SK-N-SH (cell line): ENCODE measurements around the gene MACROD2. TPM values are rescaled to one million over a fixed set of nuclear protein-coding genes. Genes with fewer than 3 reads are reported as not detected.
A peak's percentile ranks its signal among the peaks of the same experiment; 100 is the strongest.

Experiments used
- CTCF ChIA-PET: fragments of 300-600, 350-600 bp; formaldehyde crosslinking; extraction: SDS; loops from one replicate; lab custom pipeline; 2021; lab: Yijun Ruan, JAX
- POLR2A ChIA-PET: fragments of 350-600 bp; sonication (Branson Sonifier 250); formaldehyde crosslinking; extraction: SDS; loops from one replicate; lab custom pipeline; 2020; ENCODE audit warnings: antibody characterized with exemption, inconsistent platforms; lab: Yijun Ruan, JAX
- DNase-seq: peaks from one replicate; pipeline ENCODE4 v3.0.0; 2012
- H2AFZ ChIP-seq: fragments of 200-600 bp; sonication (generic); 2 replicates; pipeline ENCODE4 v1.8.1; 2016; ENCODE audit warnings: antibody characterized with exemption, mild to moderate bottlenecking, low read depth
- H3F3A ChIP-seq: fragments of 200-600 bp; sonication (generic); replicated peaks from 2 replicates; pipeline ENCODE3; 2016; ENCODE audit warnings: antibody characterized with exemption, mild to moderate bottlenecking; ENCODE audit not compliant: insufficient read depth
- H3K27ac ChIP-seq, 2 experiments: fragments of 200-500 bp in 1 of 2; fragments of 200-600 bp in 1 of 2; sonication (Bioruptor generic) in 1 of 2; sonication (generic), shearing (Covaris generic) in 1 of 2; 2 replicates each; pipeline versions ENCODE4 v1.5.1 to v1.6.1; 2014 to 2016; ENCODE audit warnings: low read depth in 2 of 2, inconsistent platforms in 1 of 2, low read length in 1 of 2, mild to moderate bottlenecking in 1 of 2, mixed read lengths in 1 of 2
- H3K27me3 ChIP-seq: fragments of 200-600 bp; sonication (generic), shearing (Covaris generic); 2 replicates; pipeline ENCODE4 v1.6.1; 2016; ENCODE audit warnings: mixed run types; ENCODE audit not compliant: insufficient read depth
- H3K36me3 ChIP-seq, 2 experiments: fragments of 200-500 bp in 1 of 2; fragments of 200-600 bp in 1 of 2; sonication (Bioruptor generic) in 1 of 2; sonication (generic) in 1 of 2; replicated peaks in 1 of 2; 2 replicates each; pipeline versions ENCODE3 to v1.5.1; 2014 to 2016; ENCODE audit warnings: low read length in 1 of 2, mild to moderate bottlenecking in 1 of 2; ENCODE audit not compliant: insufficient read depth in 2 of 2, control insufficient read depth in 1 of 2
- H3K4me1 ChIP-seq, 2 experiments: fragments of 200-500 bp in 1 of 2; fragments of 200-600 bp in 1 of 2; sonication (Bioruptor generic) in 1 of 2; sonication (generic), shearing (Covaris generic) in 1 of 2; 2 replicates each; pipeline versions ENCODE4 v1.5.1 to v1.6.1; 2014 to 2016; ENCODE audit warnings: low read depth in 1 of 2, low read length in 1 of 2, mixed run types in 1 of 2; ENCODE audit not compliant: insufficient read depth in 2 of 2, control insufficient read depth in 1 of 2
- H3K4me2 ChIP-seq: fragments of 200-600 bp; sonication (generic), shearing (Covaris generic); 2 replicates; pipeline ENCODE4 v1.6.1; 2017; ENCODE audit warnings: mixed run types
- H3K4me3 ChIP-seq, 2 experiments: fragments of 200-500 bp in 1 of 2; fragments of 200-600 bp in 1 of 2; sonication (Bioruptor generic) in 1 of 2; sonication (generic), shearing (Covaris generic) in 1 of 2; 2 replicates each; pipeline versions ENCODE4 v1.5.1 to v1.8.1; 2014 to 2016; ENCODE audit warnings: low read depth in 2 of 2, inconsistent platforms in 1 of 2, low read length in 1 of 2, mild to moderate bottlenecking in 1 of 2, mixed read lengths in 1 of 2, moderate library complexity in 1 of 2
- H3K79me2 ChIP-seq: fragments of 200-600 bp; sonication (generic); 2 replicates; pipeline ENCODE4 v1.8.1; 2017; ENCODE audit warnings: mild to moderate bottlenecking; ENCODE audit not compliant: insufficient read depth
- H3K9ac ChIP-seq: fragments of 200-600 bp; sonication (generic); 2 replicates; pipeline ENCODE4 v1.6.1; 2017; ENCODE audit warnings: mixed run types
- H3K9me2 ChIP-seq: fragments of 200-600 bp; sonication (generic); 2 replicates; pipeline ENCODE4 v1.6.1; 2017; ENCODE audit warnings: mixed run types
- H3K9me3 ChIP-seq: fragments of 200-600 bp; sonication (generic); 2 replicates; pipeline ENCODE4 v1.6.1; 2017; ENCODE audit warnings: mixed run types, mild to moderate bottlenecking, moderate library complexity
- H4K20me1 ChIP-seq: fragments of 200-600 bp; sonication (generic); 2 replicates; pipeline ENCODE4 v1.6.1; 2017; ENCODE audit warnings: mild to moderate bottlenecking, mixed run types; ENCODE audit not compliant: insufficient read depth
- CHD2 ChIP-seq: fragments of 150-350 bp; IDR thresholded peaks from 2 replicates; pipeline ENCODE4 v1.6.1; 2018; ENCODE audit warnings: low read length; ENCODE audit not compliant: partially characterized antibody
- ELF1 ChIP-seq: IDR thresholded peaks from 2 replicates; pipeline ENCODE4 v1.4.0; 2012
- FOSL2 ChIP-seq: IDR thresholded peaks from 2 replicates; pipeline ENCODE4 v1.4.0; 2012; ENCODE audit warnings: low read depth, mild to moderate bottlenecking, moderate library complexity, borderline replicate concordance
- FOXM1 ChIP-seq: IDR thresholded peaks from 2 replicates; pipeline ENCODE4 v1.4.0; 2012; ENCODE audit warnings: low read depth, mild to moderate bottlenecking
- GABPA ChIP-seq: IDR thresholded peaks from 2 replicates; pipeline ENCODE4 v1.4.0; 2012; ENCODE audit warnings: low read depth, mild to moderate bottlenecking
- NFIC ChIP-seq: IDR thresholded peaks from 2 replicates; pipeline ENCODE4 v1.4.0; 2012; ENCODE audit warnings: borderline replicate concordance
- NRF1 ChIP-seq: IDR thresholded peaks from 2 replicates; pipeline ENCODE4 v1.6.1; 2012; ENCODE audit warnings: low read depth, mild to moderate bottlenecking, low read length
- RAD21 ChIP-seq: IDR thresholded peaks from 2 replicates; pipeline ENCODE4 v1.6.1; 2012; ENCODE audit warnings: mild to moderate bottlenecking, low read length
- RFX5 ChIP-seq: IDR thresholded peaks from 2 replicates; pipeline ENCODE4 v1.6.1; 2012; ENCODE audit warnings: mild to moderate bottlenecking, improper control_type of control experiment, low read length
- TCF12 ChIP-seq: IDR thresholded peaks from 2 replicates; pipeline ENCODE4 v1.4.0; 2012
- WGBS: methylation state at CpG from one replicate; pipeline ENCODE4 v1.1.6; 2017; ENCODE audit warnings: low lambda C conversion rate; 5-methylcytosine and 5-hydroxymethylcytosine counted together
- polyA plus RNA-seq, 3 experiments: library from polyadenylated mRNA; depleted of rRNA; stranded (reverse); fragments of >200 nt; gene quantifications; 2 replicates each; pipeline ENCODE4 v1.2.3, GENCODE V29; 2012
- TF ChIP-seq, protein P1 (sequence below): fragments of 150-350 bp; IDR thresholded peaks from 2 replicates; pipeline ENCODE4 v1.6.1; 2016; ENCODE audit warnings: mild to moderate bottlenecking, low read depth, low read length
- TF ChIP-seq, protein P2 (sequence below): fragments of 200-600 bp; sonication (generic); IDR thresholded peaks from 2 replicates; pipeline ENCODE4 v1.6.1; 2017; ENCODE audit warnings: antibody characterized with exemption, mild to moderate bottlenecking, moderate library complexity

Gene MACROD2
- polyA plus RNA-seq, 1 of the 3 experiments (the other 2 are of a cell fraction) = 0.33 TPM

DNA sequence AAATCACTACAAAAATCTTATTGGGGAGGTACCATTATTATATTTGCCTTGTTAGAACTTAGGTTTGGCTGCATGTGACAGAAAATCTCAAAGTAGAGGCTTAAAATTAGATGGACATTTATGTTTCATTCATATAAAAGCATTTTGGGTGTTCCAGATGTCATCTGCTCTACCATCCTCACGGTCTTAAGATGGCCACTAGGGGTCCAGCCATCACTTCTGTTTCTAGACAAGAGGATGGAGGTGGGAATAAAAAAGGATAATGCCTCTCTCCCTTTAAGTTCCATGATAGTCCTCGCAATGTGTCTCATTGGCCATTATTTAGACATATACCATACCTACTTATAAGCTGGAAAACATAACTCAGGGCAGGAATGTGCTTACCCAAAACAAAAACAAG is 1648.4 kb downstream of the MACROD2 start:
- no peak for DNase-seq

DNA sequence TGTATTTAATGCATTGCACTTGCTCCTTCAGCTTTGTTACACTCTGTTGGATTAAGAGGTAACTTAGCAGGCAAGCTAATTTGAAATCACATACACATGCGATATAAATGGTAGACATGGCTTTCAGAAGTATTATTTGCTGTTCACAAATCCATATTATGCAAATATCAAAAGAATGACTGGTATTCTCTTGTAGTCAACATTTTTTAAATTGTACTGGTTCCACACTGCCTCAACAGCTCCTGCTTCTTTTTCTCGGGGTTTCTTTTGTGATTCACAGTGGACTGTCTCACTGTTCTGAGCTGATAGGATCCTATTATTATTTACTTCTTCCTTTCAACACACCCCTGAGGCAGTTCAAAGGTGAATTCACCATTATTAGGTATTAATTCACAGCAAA is 1650.5 kb downstream of the MACROD2 start:
- H3K36me3 ChIP-seq = no peaks in the 10 kb centered on the region
- no peak overlapping the region for H3K27ac ChIP-seq
- no peaks in the 10 kb centered on the region for H3F3A ChIP-seq
- no peaks in the 10 kb centered on the region for H3K9me3 ChIP-seq
- no peaks in the 10 kb centered on the region for H3K79me2 ChIP-seq
- WGBS = 66% methylated on average over 2 of the region's 2 CpGs
- no peaks in the 10 kb centered on the region for H4K20me1 ChIP-seq
- TF ChIP-seq NRF1 (no peak), TCF12 (no peak), RAD21 (no peak), RFX5 (no peak), CHD2 (no peak), GABPA (no peak), NFIC (no peak), FOSL2 (no peak), FOXM1 (no peak)
- TF ChIP-seq, protein P1, sequence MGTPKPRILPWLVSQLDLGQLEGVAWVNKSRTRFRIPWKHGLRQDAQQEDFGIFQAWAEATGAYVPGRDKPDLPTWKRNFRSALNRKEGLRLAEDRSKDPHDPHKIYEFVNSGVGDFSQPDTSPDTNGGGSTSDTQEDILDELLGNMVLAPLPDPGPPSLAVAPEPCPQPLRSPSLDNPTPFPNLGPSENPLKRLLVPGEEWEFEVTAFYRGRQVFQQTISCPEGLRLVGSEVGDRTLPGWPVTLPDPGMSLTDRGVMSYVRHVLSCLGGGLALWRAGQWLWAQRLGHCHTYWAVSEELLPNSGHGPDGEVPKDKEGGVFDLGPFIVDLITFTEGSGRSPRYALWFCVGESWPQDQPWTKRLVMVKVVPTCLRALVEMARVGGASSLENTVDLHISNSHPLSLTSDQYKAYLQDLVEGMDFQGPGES = no peak
- H3K27me3 ChIP-seq = no peaks in the 10 kb centered on the region
- H3K4me3 ChIP-seq = no peak overlapping the region
- no peak overlapping the region for H2AFZ ChIP-seq
- no peak overlapping the region for H3K9ac ChIP-seq
- no peak overlapping the region for H3K4me2 ChIP-seq
- H3K9me2 ChIP-seq = no peaks in the 10 kb centered on the region
- POLR2A ChIA-PET = no interaction called here
- H3K4me1 ChIP-seq = no peaks in the 10 kb centered on the region
- CTCF ChIA-PET = no interaction called here
- no peak for DNase-seq

More for the DNA sequence above, 1648.4 kb downstream of the MACROD2 start:
- no peaks in the 10 kb centered on the region for H3K4me1 ChIP-seq
- no peaks in the 10 kb centered on the region for H3F3A ChIP-seq
- no peaks in the 10 kb centered on the region for H4K20me1 ChIP-seq
- TF ChIP-seq ELF1 (no peak), GABPA (no peak), RAD21 (peak; percentile 38)
- TF ChIP-seq, protein P2, sequence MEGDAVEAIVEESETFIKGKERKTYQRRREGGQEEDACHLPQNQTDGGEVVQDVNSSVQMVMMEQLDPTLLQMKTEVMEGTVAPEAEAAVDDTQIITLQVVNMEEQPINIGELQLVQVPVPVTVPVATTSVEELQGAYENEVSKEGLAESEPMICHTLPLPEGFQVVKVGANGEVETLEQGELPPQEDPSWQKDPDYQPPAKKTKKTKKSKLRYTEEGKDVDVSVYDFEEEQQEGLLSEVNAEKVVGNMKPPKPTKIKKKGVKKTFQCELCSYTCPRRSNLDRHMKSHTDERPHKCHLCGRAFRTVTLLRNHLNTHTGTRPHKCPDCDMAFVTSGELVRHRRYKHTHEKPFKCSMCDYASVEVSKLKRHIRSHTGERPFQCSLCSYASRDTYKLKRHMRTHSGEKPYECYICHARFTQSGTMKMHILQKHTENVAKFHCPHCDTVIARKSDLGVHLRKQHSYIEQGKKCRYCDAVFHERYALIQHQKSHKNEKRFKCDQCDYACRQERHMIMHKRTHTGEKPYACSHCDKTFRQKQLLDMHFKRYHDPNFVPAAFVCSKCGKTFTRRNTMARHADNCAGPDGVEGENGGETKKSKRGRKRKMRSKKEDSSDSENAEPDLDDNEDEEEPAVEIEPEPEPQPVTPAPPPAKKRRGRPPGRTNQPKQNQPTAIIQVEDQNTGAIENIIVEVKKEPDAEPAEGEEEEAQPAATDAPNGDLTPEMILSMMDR = peak; percentile 50
- TF ChIP-seq, all 33 proteins: peak for 2
- no peaks in the 10 kb centered on the region for H3K36me3 ChIP-seq
- no peaks in the 10 kb centered on the region for H3K9me3 ChIP-seq
- no peak overlapping the region for H3K4me3 ChIP-seq
- 54% methylated on average over 2 of the region's 2 CpGs for WGBS
- ChIA-PET CTCF (interaction anchor here (1.4 to 2.2 kb wide), 2 partner anchors 10 to 18 kb away, joined by 3 to 11 read pairs; no protein-coding TSS in a partner anchor), POLR2A (no interaction called here)
- H3K27ac ChIP-seq = no peak overlapping the region
- H3K79me2 ChIP-seq = no peaks in the 10 kb centered on the region
- H2AFZ ChIP-seq = no peak overlapping the region
- no peak overlapping the region for H3K4me2 ChIP-seq
- no peaks in the 10 kb centered on the region for H3K9me2 ChIP-seq
- H3K9ac ChIP-seq = no peak overlapping the region
- no peaks in the 10 kb centered on the region for H3K27me3 ChIP-seq
